Ecto neural progenitor cell (in vitro differentiated cells): ENCODE results near the gene COX7A2.
A peak's percentile ranks its signal among the peaks of the same experiment; 100 is the strongest.

Experiments used
- DNase-seq: peaks from one replicate; pipeline ENCODE4 v3.0.0-alpha.2; 2018; ENCODE audit warnings: low spot score

COX7A2 gene, protein sequence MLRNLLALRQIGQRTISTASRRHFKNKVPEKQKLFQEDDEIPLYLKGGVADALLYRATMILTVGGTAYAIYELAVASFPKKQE

DNA sequence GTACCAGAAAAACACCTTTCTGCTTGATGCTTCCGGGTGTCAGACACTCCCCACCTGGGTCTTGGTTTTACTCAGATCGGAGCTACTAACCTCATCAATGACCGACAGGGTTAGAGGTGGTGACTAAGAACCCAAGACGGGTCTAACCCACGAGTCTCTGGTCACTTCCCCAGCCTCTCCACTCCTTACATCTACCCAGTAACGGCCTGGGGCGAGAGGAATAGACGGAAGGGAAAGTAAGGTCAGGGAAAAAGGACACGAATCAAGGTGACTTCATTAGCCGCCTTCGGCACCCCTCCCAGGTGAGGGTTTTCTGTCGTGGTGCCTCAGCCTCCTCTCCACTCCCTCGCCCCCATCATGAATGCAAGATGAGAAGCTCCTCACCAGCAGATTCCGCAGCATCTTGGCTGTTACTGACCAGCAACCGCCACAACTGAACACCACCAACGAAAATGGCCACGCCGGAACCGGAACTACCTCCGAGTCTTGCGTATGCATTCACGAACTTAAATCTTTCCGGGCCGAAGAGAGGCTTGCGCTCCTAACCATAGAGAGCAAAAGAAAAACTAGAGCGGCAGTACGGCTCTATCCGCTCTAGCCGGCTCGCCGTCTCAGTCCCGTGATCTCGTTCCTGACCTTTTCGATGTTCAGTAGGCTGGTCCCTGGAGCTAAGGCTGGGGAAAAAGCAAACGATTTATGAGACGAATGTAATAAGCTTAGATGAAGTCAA, at the start of gene COX7A2:
COX7A2 (minus strand) TSS at position 469 of the 730 bp plus-strand sequence; CDS start at position 402, 67 bp downstream.
- DNase-seq: peak; percentile 90

DNA sequence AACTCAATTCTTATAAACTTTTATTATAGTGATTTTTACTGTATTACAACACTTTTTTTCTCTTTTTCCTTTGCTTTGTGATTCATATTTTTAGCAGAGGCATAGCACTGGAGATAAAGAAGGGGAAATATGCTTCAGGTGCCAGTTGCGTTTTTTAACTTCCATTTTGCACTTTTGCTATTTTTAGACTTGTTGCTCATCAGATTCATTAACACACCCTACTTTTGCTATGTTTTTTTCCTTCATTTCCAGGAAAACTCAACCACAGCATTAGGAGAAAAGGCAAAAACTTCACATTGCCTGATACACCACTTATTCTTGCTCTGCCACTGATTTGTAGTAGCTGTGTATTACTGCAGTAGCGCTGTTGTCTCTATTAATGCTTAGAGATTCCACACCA, 49.0 kb upstream of the COX7A2 start:
- DNase-seq: no peak

DNA sequence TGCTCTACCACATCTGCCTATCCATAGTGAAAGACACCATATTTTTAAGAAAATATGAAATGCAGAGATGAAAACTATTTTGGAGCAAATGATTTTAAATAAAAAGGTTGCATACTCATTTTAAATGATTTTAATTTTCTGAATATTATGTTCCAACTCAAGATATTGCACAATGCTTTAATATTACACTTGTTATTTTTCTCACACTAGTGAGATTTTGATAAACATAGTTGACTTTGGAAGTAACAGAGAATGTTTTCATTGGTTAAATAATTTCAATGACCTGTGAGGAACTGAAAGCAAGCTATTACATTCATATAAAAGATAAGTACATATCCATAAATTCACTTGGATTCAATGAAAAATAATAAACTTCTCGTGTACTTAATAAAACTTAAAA, 48.1 kb upstream of the COX7A2 start:
- no peak for DNase-seq

DNA sequence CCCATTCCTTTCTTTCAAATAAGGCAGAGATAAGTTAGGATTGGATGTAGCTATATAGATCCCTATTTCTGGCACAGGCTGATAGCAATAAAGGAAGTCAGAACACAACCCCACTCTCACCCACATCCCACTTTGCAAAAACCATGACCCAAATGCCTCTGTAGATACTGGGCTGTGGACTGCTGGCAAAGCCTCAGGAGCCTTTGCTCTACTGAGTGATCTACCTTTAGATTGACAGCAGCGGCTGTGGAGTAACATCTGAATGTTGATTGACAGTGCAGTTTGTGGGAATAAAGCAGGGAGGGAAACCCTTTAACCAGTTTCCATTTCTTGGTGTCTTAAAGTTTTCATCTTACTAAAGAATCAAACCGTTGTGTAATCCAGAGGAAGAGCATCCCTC, 47.7 kb upstream of the COX7A2 start:
- DNase-seq: no peak

DNA sequence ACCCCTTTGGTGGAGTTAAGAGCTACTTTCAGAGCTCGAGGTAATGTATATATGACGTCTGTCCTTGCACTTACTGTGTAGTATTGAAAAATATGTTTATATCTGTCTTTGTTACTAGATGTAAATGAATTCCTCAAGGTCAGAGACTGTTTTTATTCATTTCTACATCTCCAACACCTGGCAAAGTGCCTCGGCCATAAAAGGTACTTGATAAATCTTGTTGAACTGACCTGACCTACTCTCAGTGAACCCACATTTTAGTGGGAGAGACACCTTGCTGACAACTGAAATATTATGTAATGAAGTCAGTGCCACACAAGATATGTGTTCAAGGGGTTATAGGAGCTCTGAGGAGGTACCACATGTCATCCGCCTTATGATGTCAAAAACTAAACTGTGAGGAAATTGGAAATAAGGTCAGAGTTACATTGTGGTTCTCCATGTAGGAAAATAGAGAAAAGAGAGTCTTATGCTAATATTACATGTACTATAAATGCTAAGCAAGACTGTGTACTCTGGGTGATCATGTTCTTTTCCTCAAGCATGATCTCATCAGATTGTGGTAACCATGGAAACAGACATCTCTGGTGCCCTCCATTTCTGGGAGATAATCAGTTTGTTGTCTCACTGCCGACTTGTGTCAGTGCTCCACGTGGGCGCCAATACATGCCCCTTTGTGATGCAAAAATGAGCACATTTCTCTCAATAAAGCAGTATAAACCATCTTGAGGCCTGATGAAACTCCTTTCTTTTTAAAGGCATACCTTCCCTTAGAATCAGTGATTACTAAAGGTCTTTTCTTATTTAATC, 46.7 kb upstream of the COX7A2 start:
- DNase-seq: no peak

DNA sequence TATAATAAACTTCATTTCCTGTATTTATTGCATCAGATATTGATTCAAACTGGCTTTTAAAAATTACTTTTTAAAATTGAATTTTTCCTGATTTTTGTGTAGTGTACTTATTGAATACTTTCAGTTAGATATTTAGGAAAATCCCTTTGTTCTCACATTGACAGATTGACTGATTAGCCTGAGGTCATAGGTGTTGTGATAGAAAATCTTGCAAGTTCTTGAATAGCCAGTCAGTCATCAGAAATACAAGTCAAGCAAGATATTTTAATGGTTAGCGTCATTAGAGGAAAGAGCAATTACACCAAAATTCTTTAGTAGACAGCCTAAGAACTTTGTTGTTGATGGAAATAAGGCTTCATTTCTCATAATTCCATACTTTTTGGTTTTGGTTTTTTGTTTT, 44.4 kb upstream of the COX7A2 start:
- DNase-seq: no peak

DNA sequence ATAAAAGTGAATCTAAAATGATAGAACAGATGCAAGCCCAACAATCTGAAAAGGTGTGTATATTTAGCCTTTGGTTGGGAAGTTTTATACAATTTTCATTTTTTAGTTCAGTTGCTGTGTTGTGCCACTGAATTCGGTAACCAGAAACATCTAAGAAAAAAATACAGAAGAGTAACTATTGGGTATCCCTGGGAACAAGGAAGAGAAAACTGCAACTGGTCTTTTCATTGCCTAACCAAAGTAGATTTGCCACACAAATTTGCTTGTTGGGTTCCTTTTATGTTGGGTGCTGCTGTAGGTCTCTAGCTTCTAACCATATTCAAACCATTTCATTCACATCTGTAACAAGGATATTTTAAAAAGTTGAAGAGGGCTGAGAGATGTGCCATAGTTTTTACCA, 43.8 kb upstream of the COX7A2 start:
- no peak for DNase-seq

DNA sequence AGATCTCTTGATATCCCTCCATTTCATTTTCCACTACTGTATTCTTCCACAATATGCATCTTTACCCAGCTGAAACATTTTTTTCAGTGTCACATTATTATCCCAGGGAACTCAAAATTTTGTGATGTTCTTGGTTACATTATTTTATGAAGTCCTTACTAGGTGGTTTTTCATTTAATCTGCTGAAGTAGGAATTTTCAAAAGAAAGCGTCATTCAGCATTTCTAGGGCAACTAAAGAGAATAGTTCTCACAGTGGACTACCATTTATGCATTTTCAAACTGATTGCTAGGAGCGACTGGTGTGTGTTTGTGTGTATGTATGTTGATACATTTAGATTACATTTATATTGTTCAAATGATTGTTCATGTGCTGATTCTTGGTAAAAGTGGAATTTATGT, 43.4 kb upstream of the COX7A2 start:
- DNase-seq: no peak

DNA sequence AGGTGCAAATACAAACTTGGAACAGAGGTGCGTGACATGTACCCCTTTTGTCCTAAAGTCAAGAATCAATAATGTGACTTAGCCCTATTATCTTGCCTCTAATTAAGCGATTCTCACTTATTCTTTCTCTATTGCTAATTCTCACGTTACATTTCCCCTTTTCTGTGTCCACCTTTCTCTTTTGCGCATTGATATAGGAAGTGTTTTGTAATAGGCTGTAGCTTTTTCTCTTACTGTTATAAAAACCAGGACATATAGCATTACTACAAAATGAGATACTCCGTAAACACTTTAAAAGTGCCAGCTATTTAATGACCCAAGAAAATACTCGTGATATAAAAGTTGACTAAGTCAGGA, 41.7 kb upstream of the COX7A2 start:
- DNase-seq: no peak

DNA sequence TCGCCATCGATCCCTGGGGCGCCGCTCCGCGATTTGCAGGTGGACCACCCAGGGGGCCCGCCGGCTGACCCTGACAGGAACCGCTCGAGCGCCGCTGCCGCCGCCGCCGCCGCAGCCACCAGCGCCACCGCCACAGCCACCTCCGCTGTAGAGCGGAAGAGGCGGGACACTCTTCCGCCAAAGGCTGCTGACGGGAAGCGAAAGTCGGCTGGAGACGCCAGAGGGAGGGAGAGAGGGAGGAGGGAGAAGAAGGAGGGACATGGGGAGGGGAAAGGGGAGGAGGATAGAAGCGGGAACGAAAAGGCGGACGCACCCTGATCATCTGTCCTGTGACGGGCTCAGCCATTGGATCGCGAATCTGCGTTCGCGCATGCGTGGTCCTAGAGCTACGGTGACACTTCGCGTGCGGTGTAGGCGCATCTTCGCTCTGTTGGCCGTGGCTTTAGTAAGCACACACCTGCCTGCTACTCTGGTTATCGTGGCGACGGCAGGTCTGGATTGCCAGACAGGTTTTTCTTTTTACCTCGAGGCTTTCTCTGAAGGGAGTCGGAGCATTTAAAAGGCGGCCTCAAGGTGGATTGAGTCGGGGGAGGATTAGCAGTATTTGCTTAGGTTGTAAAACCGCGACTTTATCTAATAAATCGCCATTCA, 41.2 kb upstream of the COX7A2 start, which contains the start of gene TMEM30A:
TMEM30A (minus strand) TSS at position 161 of the 651 bp plus-strand sequence; CDS start at position 7, 154 bp downstream.
- peak; percentile 97 for DNase-seq

DNA sequence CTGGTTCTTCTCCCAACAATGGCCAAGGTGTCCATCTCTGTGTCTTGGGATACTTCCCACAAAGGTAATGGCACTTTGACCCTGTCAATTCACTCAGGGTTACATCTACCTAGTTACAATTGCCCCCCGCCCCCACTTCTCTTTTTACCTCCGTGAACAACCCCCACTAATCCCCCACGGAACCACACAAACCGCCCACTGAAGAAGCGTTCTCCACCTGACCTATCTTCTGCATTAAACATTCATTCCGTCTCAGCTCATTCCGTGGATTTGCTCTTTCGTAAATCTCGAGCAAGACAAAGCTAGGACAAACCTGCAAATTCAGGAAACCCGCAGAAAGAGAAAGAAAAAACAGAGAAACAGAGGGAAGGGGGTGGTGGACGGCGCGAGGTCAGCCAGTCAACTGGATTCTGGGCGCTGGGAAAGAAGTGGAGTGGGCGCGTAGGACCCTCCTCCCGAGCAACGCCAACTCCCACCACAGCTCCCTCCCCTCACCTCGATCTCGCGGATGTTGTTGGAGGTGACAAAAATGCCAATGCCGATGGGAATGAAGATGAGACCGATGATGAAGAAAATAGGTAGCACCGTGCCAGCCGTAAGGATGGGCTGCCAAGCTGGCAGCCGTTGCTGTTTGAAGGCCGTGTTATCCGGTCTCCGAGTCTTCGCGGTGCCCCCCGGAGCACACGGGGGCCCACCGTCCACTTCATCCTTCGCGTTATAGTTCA, 40.5 kb upstream of the COX7A2 start:
- no peak for DNase-seq

DNA sequence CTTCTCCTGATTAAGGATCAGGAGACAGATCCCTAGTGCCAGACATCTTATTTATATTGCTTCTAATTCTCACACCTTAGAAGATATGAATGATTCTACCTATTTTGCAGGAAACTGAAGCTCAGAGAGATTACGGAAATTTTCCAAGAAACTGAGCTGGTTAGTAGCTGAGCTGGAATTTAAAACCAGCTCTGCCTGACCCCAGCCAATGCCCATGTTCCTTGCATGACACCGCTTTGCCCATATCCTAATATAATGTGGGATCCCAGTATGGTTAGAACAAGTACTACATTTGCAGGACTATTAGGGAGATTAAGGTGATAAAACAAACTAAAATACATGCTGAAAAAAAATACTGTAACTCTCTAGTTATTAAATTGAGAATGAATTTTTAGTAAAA, 39.1 kb upstream of the COX7A2 start:
- no peak for DNase-seq

DNA sequence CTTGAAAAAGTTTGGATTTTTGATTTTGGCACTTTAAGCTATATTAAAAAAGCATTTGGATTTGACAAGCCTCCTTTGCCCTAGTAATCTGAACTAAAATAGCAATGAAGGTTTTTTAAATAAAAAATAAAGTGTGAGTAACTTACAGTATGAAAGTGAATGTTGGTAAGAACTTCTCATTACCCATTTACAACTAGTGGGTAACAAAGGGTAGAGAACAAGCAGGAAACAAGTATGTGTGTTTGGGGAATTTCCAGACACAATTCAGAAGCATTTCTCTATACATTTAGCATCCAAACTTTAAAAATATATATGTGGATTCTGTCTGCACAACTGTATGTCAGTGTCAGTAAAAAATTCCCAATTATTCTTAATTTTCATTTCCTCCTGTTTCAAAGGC, 38.1 kb upstream of the COX7A2 start:
- no peak for DNase-seq

DNA sequence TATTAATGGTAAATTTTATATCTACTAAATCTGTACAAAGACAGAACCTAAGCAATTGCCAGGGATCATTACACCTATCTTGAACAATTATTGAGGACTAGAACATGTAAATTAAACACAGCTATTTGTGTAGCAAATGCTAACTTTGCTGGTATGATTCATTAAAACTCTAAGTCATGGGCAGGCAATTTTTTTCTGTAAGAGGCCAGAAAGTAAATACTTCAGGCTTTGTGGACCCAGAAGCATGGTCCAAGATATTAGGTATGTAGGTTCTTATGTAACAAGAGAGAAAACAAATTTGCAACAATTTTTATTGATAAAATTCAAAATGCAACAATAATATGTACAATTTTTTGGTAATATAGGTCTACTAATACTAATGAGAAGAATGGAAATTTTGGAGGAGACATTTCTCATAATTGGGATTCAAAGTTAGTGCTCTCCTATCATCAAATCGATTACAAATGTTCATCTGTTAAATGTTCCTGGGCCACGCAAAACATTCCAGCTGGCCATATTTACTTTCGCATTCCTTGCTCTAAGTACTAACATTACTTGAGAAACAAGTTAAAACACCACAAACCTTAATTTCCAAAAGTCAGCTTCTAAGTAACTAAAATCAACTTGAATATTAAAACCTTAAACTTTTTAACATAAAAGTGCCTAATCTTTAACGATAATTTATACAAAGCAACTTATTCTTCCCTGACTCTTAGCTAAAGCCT, 36.7 kb upstream of the COX7A2 start:
- DNase-seq: no peak

DNA sequence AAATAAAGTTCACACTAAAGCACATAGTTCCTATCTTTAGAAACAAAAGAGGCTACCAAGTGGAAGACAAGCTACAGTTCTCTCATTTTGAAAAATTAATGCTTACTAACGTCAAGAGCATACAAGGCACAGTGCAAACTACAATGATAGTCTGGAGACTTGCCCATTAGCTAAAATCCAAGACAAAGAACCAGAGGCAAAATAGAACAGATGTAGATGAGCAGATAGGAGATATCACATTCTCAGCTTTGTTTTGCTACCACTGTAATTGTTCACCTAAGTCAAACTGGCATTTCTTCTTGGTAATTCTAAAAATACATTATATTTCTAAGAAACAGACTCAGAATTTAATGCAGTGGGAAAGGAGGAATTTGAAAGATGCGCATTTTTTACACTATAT, 35.8 kb upstream of the COX7A2 start:
- DNase-seq: no peak

DNA sequence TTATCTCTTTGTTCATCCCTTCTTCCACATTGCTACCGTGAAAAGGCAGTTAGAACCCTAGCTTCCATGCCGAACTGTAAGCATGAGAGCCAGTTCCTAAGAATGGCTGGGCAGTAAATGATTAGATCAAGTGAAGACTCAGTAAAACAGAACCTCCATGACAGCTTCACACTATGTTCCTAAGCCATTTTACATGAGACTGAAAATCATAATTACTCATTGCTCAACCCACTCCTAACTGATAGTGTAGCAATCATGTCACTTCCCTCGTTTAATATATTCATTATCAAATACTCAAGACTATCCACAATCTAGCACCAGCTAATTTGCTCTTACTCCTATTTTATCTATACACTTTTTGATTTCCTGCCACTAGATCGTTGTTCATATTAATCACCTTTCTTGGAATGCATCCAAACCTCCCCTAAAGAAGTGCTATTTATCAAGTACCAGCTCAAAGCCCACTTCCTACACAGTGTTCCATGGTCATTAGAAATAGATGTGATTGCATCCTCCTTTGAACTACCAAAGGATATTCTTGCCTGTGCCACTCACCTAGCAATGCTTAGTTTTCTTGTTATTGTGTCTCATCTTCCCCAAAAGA, 35.0 kb upstream of the COX7A2 start:
- DNase-seq: no peak

DNA sequence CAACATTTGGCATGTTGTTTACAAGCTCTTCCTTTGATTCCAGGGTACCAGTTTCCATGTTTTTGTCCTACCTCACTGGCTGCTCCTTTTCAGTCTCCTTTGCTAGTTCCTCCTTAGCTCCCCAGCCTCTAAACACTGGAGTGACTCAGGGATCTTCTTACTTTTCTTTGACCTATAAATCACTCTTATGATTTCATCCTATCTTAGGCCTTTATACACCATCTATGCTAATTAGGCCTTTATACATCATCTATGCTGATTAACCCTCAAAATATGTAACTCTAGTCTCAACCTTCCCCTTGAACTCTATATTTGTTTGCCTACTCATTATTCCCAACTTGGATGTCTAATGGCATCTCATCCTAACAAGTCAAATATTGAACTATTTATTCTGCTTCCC, 31.5 kb upstream of the COX7A2 start:
- DNase-seq: no peak

DNA sequence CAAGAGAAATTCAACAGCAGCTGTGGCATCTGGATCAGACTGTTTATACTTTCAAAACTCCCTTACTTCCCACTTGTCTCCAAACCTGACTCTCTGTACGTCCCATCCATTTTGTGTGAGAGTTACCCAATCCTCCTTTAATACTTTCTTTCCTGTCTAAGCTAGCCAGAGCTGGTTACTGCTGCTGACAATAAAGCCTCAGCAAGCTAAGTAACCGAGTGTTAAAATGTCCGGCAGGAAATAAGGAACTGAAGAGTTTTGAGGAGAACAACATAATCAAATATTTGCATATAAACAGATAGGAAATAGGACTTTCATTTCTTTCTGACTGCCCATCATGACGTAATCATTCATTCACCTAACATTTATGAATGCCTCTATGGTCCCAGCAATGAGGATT, 29.4 kb upstream of the COX7A2 start:
- DNase-seq: no peak

DNA sequence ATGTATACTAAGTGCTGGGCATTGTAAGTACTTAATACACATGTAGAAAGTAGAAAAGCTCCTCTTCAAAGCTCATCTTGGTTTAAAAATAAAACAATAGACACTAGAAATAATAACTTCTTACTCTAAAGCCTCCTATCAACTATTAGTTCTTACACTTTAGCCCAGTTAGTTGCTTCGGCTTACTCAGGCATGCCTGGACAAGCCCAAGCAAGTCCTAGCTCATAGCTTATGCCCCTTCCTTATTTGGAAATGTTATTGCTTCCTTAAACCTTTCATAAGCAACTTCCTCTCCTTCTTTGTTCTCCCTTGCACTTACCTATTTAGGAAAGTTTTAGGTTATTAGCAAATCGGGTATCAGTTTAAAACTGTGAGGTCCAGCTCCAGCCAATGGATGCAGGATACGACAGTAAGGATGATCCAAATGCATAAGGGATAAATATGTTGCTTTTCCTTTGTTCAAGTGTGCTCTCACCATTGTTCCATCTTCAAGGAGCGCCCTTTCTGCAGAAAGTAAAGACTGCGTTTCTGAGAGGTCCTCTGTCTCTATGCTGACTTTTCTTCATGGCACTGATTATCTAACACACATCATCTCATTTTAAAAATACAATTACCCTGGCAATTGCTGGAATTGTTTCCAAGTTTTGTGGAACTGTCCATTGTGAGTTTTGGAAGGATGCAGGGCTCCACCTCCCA, 28.7 kb upstream of the COX7A2 start:
- DNase-seq: no peak

DNA sequence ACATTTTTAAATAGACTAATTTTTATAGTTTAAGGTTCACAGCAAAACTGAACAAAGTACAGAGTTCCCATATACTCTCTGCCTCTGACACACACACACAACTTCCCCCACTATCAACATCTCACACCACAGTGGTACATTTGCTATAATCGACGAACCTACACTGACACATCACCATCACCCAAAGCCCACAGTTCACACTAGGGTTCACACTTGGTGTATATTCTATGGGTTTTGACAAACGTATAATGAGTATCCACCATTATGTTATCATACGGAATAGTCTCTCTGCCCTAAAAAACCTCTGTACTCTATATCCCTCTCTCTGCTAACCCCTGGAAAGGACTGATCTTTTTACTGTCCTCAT, 25.4 kb upstream of the COX7A2 start:
- DNase-seq: no peak
